GM19438 (cell line): ENCODE data around the gene CHCHD1.
"Not testable (repeated sequence)": the region's sequence is repeated elsewhere in the genome, so short reads cannot be mapped to it uniquely, and the experiment has no call there.

Experiments
- ATAC-seq: cut with Tn5 transposase; IDR thresholded peaks from one replicate; pipeline ENCODE4 v1.9.1; 2021; ENCODE audit warnings: low read depth; ENCODE audit not compliant: unreplicated experiment

CHCHD1 gene

GRCh38 chr10:73765066-73765465 is 16.8 kb upstream of the CHCHD1 start:
- no peak for ATAC-seq

- ATAC-seq: no peak
These were observed 13.0 kb upstream of the CHCHD1 start for GRCh38 chr10:73768881-73769280.

- ATAC-seq: no peak
These were observed 12.5 kb upstream of the CHCHD1 start for GRCh38 chr10:73769396-73769795.

- peak; percentile 43 for ATAC-seq
These were observed 10.0 kb upstream of the CHCHD1 start for GRCh38 chr10:73771722-73772280.

GRCh38 chr10:73772281-73773151 is 9.3 kb upstream of the CHCHD1 start:
- ATAC-seq: peak; percentile 62

- ATAC-seq: peak; percentile 4
These were observed 8.5 kb upstream of the CHCHD1 start for GRCh38 chr10:73773152-73773879.

- ATAC-seq: no peak
These were observed 7.2 kb upstream of the CHCHD1 start for GRCh38 chr10:73774637-73775036.

GRCh38 chr10:73779018-73779417 is 2.8 kb upstream of the CHCHD1 start:
- no peak for ATAC-seq

GRCh38 chr10:73779539-73780197 is 2.2 kb upstream of the CHCHD1 start:
- ATAC-seq: no peak

GRCh38 chr10:73780301-73780700 is 1.5 kb upstream of the CHCHD1 start:
- no peak for ATAC-seq

- ATAC-seq: no peak
These were observed 882 bp upstream of the CHCHD1 start for GRCh38 chr10:73780966-73781365.

- peak; percentile 4 for ATAC-seq
These were observed 335 bp upstream of the CHCHD1 start for GRCh38 chr10:73781548-73781878.

- no peak for ATAC-seq
These were observed 869 bp downstream of the CHCHD1 start for GRCh38 chr10:73782749-73783085.

GRCh38 chr10:73785211-73785720 is 3.4 kb downstream of the CHCHD1 start, which contains the start of gene ZSWIM8:
ZSWIM8 (plus strand) TSS chr10:73785606; CDS start chr10:73785879, 273 bp downstream.
- peak; percentile 75 for ATAC-seq

GRCh38 chr10:73785721-73786511 is 4.1 kb downstream of the CHCHD1 start:
- peak; percentile 17 for ATAC-seq

GRCh38 chr10:73786512-73786885 is 4.7 kb downstream of the CHCHD1 start:
- no peak for ATAC-seq

GRCh38 chr10:73787031-73787800 is 5.4 kb downstream of the CHCHD1 start:
- ATAC-seq: not testable (repeated sequence)

GRCh38 chr10:73788864-73789658 is 7.2 kb downstream of the CHCHD1 start:
- no peak for ATAC-seq

GRCh38 chr10:73789659-73790055 is 7.8 kb downstream of the CHCHD1 start:
- no peak for ATAC-seq
